Measurements from ENCODE around the gene ABCA2.

DNA sequence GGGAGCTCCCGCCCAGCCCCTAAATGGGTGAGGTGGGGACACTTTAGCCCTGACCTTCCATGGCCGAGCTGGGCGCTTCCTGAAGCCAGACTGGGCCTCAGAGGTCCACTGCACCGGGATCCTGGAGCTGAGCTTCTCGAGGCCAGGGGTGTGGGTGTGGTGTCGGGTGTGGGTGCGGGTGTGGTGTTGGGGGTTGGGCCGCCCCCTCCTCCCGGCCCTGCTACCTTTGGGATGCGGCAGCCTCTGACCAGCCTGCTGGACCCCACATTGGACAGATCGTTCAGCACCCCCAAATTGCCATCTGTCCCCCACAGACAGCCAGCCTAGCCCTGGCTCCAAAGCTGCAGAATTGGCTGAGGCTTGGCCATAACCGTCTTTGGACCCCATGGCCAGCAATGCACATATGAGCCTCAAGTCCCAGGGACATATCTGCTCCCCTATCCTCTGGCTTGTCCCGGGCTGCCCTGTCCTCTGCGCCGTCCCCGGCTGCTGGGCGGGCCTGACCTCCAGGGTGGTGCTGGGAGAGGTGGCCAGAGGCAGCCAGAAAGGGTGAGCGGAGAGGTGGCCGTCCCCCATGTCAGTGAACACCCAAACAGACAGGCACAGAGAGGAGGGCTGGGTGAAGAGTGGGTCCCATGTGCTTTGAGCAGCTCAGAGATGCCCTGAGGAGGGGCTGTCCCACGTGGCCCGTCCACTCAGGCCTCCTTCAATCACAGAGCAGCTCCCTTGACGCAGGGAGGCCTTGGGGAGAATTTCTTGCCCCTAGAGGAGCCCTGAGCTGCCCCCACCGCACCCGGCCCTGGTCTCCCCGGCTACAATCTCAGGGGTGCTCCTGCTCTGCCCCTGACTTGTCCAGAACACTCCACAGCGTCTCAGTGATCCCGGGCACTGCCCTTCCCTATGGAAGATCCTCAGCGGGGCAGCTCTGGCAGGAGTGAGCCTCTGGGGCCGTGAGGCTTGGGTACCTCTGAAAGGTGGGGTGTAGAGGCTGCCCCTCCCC is 54.1 kb downstream of the ABCA2 start:
- TF ChIP-seq, protein P1, sequence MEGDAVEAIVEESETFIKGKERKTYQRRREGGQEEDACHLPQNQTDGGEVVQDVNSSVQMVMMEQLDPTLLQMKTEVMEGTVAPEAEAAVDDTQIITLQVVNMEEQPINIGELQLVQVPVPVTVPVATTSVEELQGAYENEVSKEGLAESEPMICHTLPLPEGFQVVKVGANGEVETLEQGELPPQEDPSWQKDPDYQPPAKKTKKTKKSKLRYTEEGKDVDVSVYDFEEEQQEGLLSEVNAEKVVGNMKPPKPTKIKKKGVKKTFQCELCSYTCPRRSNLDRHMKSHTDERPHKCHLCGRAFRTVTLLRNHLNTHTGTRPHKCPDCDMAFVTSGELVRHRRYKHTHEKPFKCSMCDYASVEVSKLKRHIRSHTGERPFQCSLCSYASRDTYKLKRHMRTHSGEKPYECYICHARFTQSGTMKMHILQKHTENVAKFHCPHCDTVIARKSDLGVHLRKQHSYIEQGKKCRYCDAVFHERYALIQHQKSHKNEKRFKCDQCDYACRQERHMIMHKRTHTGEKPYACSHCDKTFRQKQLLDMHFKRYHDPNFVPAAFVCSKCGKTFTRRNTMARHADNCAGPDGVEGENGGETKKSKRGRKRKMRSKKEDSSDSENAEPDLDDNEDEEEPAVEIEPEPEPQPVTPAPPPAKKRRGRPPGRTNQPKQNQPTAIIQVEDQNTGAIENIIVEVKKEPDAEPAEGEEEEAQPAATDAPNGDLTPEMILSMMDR (IDR thresholded peaks at IDR 0.05; ENCODE audit: low read depth, low read length, missing input control) = no peak
- no peak for TF ChIP-seq HNF4A (conservative IDR thresholded peaks at IDR 0.05)
- TF ChIP-seq GABPA (IDR thresholded peaks at IDR 0.05 in 1 of 2, conservative IDR thresholded peaks at IDR 0.05 in 1 of 2) = no peak
- TF ChIP-seq, protein P2, sequence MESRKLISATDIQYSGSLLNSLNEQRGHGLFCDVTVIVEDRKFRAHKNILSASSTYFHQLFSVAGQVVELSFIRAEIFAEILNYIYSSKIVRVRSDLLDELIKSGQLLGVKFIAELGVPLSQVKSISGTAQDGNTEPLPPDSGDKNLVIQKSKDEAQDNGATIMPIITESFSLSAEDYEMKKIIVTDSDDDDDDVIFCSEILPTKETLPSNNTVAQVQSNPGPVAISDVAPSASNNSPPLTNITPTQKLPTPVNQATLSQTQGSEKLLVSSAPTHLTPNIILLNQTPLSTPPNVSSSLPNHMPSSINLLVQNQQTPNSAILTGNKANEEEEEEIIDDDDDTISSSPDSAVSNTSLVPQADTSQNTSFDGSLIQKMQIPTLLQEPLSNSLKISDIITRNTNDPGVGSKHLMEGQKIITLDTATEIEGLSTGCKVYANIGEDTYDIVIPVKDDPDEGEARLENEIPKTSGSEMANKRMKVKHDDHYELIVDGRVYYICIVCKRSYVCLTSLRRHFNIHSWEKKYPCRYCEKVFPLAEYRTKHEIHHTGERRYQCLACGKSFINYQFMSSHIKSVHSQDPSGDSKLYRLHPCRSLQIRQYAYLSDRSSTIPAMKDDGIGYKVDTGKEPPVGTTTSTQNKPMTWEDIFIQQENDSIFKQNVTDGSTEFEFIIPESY (IDR thresholded peaks at IDR 0.05) = no peak
- no peak for TF ChIP-seq SP1 (IDR thresholded peaks at IDR 0.05)
- no peak for TF ChIP-seq RAD21 (IDR thresholded peaks at IDR 0.05)
- TF ChIP-seq TAF1 (conservative IDR thresholded peaks at IDR 0.05) = no peak
- TF ChIP-seq, protein P3, sequence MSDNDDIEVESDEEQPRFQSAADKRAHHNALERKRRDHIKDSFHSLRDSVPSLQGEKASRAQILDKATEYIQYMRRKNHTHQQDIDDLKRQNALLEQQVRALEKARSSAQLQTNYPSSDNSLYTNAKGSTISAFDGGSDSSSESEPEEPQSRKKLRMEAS (IDR thresholded peaks at IDR 0.05) = no peak
- no peak for TF ChIP-seq HNF4G (IDR thresholded peaks at IDR 0.05)
- TF ChIP-seq, protein P4, sequence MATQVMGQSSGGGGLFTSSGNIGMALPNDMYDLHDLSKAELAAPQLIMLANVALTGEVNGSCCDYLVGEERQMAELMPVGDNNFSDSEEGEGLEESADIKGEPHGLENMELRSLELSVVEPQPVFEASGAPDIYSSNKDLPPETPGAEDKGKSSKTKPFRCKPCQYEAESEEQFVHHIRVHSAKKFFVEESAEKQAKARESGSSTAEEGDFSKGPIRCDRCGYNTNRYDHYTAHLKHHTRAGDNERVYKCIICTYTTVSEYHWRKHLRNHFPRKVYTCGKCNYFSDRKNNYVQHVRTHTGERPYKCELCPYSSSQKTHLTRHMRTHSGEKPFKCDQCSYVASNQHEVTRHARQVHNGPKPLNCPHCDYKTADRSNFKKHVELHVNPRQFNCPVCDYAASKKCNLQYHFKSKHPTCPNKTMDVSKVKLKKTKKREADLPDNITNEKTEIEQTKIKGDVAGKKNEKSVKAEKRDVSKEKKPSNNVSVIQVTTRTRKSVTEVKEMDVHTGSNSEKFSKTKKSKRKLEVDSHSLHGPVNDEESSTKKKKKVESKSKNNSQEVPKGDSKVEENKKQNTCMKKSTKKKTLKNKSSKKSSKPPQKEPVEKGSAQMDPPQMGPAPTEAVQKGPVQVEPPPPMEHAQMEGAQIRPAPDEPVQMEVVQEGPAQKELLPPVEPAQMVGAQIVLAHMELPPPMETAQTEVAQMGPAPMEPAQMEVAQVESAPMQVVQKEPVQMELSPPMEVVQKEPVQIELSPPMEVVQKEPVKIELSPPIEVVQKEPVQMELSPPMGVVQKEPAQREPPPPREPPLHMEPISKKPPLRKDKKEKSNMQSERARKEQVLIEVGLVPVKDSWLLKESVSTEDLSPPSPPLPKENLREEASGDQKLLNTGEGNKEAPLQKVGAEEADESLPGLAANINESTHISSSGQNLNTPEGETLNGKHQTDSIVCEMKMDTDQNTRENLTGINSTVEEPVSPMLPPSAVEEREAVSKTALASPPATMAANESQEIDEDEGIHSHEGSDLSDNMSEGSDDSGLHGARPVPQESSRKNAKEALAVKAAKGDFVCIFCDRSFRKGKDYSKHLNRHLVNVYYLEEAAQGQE (IDR thresholded peaks at IDR 0.05) = no peak
- TF ChIP-seq JUND (IDR thresholded peaks at IDR 0.05) = no peak
- TF ChIP-seq RXRA (IDR thresholded peaks at IDR 0.05) = no peak
- TF ChIP-seq, protein P5, sequence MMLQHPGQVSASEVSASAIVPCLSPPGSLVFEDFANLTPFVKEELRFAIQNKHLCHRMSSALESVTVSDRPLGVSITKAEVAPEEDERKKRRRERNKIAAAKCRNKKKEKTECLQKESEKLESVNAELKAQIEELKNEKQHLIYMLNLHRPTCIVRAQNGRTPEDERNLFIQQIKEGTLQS (IDR thresholded peaks at IDR 0.05) = no peak
- TF ChIP-seq EGR1 (IDR thresholded peaks at IDR 0.05; ENCODE audit: low read depth in 2 of 2) = no peak

All from liver (tissue), 3 donors.